H1 (cell line): ENCODE data around the gene SMIM7. TPM values are rescaled to one million over a fixed set of nuclear protein-coding genes. Genes with fewer than 3 reads are reported as not detected.

ENCODE experiments used
- CTCF ChIA-PET: fragments of 300-600 bp; sonication (Branson Sonifier 250); formaldehyde crosslinking; loops from one replicate; lab custom pipeline; 2021; ENCODE audit not compliant: partially characterized antibody; lab: Charles Lee
- POLR2A ChIA-PET: fragments of 300-600 bp; sonication (Branson Sonifier 250); formaldehyde crosslinking; loops from one replicate; lab custom pipeline; 2021; ENCODE audit warnings: inconsistent platforms; ENCODE audit not compliant: partially characterized antibody; lab: Charles Lee
- DNase-seq, 2 experiments: peaks; one replicate each; pipeline versions ENCODE4 v3.0.0 to v3.0.0-alpha.2; 2010 to 2022; ENCODE audit warnings: low spot score in 2 of 2, low read depth in 1 of 2, mixed read lengths in 1 of 2
- FAIRE-seq: peaks from 2 replicates; lab custom pipeline; 2011; peaks lifted over from hg19 to GRCh38; lab: Jason Lieb, UNC
- H2AFZ ChIP-seq: 2 replicates; pipeline ENCODE4 v1.8.1; 2012; ENCODE audit warnings: low read length, inconsistent platforms
- H2AK5ac ChIP-seq: 2 replicates; pipeline ENCODE4 v1.6.1; 2013; ENCODE audit warnings: low read depth, low read length
- H2BK120ac ChIP-seq: replicated peaks from 2 replicates; pipeline ENCODE3; 2013; ENCODE audit warnings: low read depth, low read length, inconsistent platforms
- H2BK12ac ChIP-seq: 2 replicates; pipeline ENCODE4 v1.6.1; 2013; ENCODE audit warnings: low read depth, low read length
- H2BK15ac ChIP-seq: 2 replicates; pipeline ENCODE4 v1.6.1; 2013; ENCODE audit warnings: low read length
- H2BK20ac ChIP-seq: 2 replicates; pipeline ENCODE4 v1.6.1; 2013; ENCODE audit warnings: low read length
- H2BK5ac ChIP-seq: 2 replicates; pipeline ENCODE4 v1.6.1; 2013; ENCODE audit warnings: low read depth, low read length
- H3K14ac ChIP-seq: 2 replicates; pipeline ENCODE4 v1.6.1; 2013; ENCODE audit warnings: inconsistent platforms; ENCODE audit not compliant: insufficient read length
- H3K18ac ChIP-seq: 2 replicates; pipeline ENCODE4 v1.6.1; 2013; ENCODE audit warnings: low read length; ENCODE audit errors: extremely low read depth
- H3K23ac ChIP-seq: 2 replicates; pipeline ENCODE4 v1.6.1; 2013; ENCODE audit warnings: inconsistent platforms; ENCODE audit not compliant: insufficient read length
- H3K23me2 ChIP-seq: 2 replicates; pipeline ENCODE4 v1.6.1; 2013; ENCODE audit warnings: low read depth, low read length
- H3K27ac ChIP-seq: 2 replicates; pipeline ENCODE4 v1.6.1; 2011; ENCODE audit warnings: low read depth, low read length, inconsistent platforms
- H3K27me3 ChIP-seq, 4 experiments: replicated peaks in 1 of 4; 1 replicate in 1 of 4; 2 replicates in 3 of 4; pipeline versions ENCODE4 v1.6.1 to v1.8.1; 2011 to 2013; ENCODE audit warnings: low read length in 3 of 4, mild to moderate bottlenecking in 3 of 4, inconsistent platforms in 2 of 4, mixed read lengths in 2 of 4, moderate library complexity in 1 of 4; ENCODE audit not compliant: control insufficient read depth in 3 of 4, insufficient read depth in 3 of 4; ENCODE audit errors: extremely low read depth in 1 of 4
- H3K36me3 ChIP-seq, 4 experiments: 2 replicates each; pipeline versions ENCODE4 v1.6.1 to v1.8.1; 2011 to 2013; ENCODE audit warnings: mild to moderate bottlenecking in 4 of 4, low read length in 3 of 4, moderate library complexity in 2 of 4, control low read depth in 1 of 4, inconsistent platforms in 1 of 4; ENCODE audit not compliant: insufficient read depth in 4 of 4, control insufficient read depth in 2 of 4
- H3K4ac ChIP-seq: replicated peaks from 2 replicates; pipeline ENCODE3; 2013; ENCODE audit warnings: low read length, low read depth, mixed read lengths, inconsistent platforms; ENCODE audit not compliant: insufficient read length
- H3K4me1 ChIP-seq, 4 experiments: replicated peaks in 1 of 4; 1 replicate in 1 of 4; 2 replicates in 3 of 4; pipeline versions ENCODE4 v1.6.1 to v1.8.1; 2011 to 2013; ENCODE audit warnings: low read length in 3 of 4, inconsistent platforms in 2 of 4, mixed read lengths in 1 of 4; ENCODE audit not compliant: insufficient read depth in 4 of 4, control insufficient read depth in 3 of 4
- H3K4me2 ChIP-seq, 2 experiments: 2 replicates each; pipeline versions ENCODE4 v1.6.1 to v1.8.1; 2011 to 2013; ENCODE audit warnings: low read depth in 2 of 2, low read length in 2 of 2, control low read depth in 1 of 2, inconsistent platforms in 1 of 2, mild to moderate bottlenecking in 1 of 2; ENCODE audit not compliant: insufficient read depth in 1 of 2
- H3K4me3 ChIP-seq, 4 experiments: fragments of 200-600, 300-600 bp in 1 of 4; sonication (generic), shearing (Covaris generic), sonication (Bioruptor Twin) in 1 of 4; 2 replicates each; pipeline versions ENCODE4 v1.5.1 to v1.8.1; 2011 to 2016; ENCODE audit warnings: low read length in 4 of 4, low read depth in 3 of 4, control low read depth in 2 of 4, inconsistent platforms in 2 of 4, mild to moderate bottlenecking in 2 of 4, mixed read lengths in 1 of 4, moderate library complexity in 1 of 4; ENCODE audit not compliant: insufficient read depth in 2 of 4; ENCODE audit errors: extremely low read depth in 1 of 4
- H3K56ac ChIP-seq: replicated peaks from 2 replicates; pipeline ENCODE3; 2013; ENCODE audit warnings: low read depth, mild to moderate bottlenecking, mixed read lengths, low read length, inconsistent platforms; ENCODE audit not compliant: insufficient read length
- H3K79me1 ChIP-seq: 2 replicates; pipeline ENCODE4 v1.6.1; 2013; ENCODE audit warnings: low read depth, low read length, control low read depth
- H3K79me2 ChIP-seq, 2 experiments: 2 replicates each; pipeline versions ENCODE4 v1.6.1 to v1.8.1; 2012 to 2013; ENCODE audit warnings: low read length in 2 of 2, mild to moderate bottlenecking in 2 of 2, inconsistent platforms in 1 of 2; ENCODE audit not compliant: insufficient read depth in 2 of 2, control insufficient read depth in 1 of 2
- H3K9ac ChIP-seq, 4 experiments: replicated peaks in 1 of 4; 1 replicate in 1 of 4; 2 replicates in 3 of 4; pipeline versions ENCODE4 v1.6.1 to v1.8.1; 2011 to 2013; ENCODE audit warnings: low read depth in 3 of 4, low read length in 3 of 4, control low read depth in 2 of 4, mild to moderate bottlenecking in 2 of 4, moderate library complexity in 2 of 4, inconsistent platforms in 1 of 4; ENCODE audit errors: extremely low read depth in 1 of 4
- H3K9me3 ChIP-seq, 2 experiments: 2 replicates each; pipeline versions ENCODE4 v1.6.1 to v1.8.1; 2012 to 2013; ENCODE audit warnings: mild to moderate bottlenecking in 2 of 2, moderate library complexity in 2 of 2, control low read depth in 1 of 2, inconsistent platforms in 1 of 2, low read depth in 1 of 2, low read length in 1 of 2, mixed read lengths in 1 of 2; ENCODE audit not compliant: insufficient read depth in 2 of 2
- H4K20me1 ChIP-seq, 2 experiments: replicated peaks in 1 of 2; 2 replicates each; pipeline versions ENCODE3 to v1.8.1; 2011 to 2013; ENCODE audit warnings: inconsistent platforms in 2 of 2, low read length in 2 of 2, mild to moderate bottlenecking in 1 of 2; ENCODE audit not compliant: insufficient read depth in 2 of 2, control insufficient read depth in 1 of 2
- H4K5ac ChIP-seq: 2 replicates; pipeline ENCODE4 v1.6.1; 2013; ENCODE audit warnings: low read length, low read depth, mixed read lengths, inconsistent platforms; ENCODE audit not compliant: insufficient read length
- H4K8ac ChIP-seq: 2 replicates; pipeline ENCODE4 v1.8.0; 2013; ENCODE audit warnings: mild to moderate bottlenecking, moderate library complexity, low read length, inconsistent platforms; ENCODE audit not compliant: insufficient read depth; ENCODE audit errors: extremely low read depth
- H4K91ac ChIP-seq: replicated peaks from 2 replicates; pipeline ENCODE3; 2013; ENCODE audit warnings: low read length, mixed read lengths, inconsistent platforms; ENCODE audit not compliant: insufficient read length
- CHD1 ChIP-seq: IDR thresholded peaks from 2 replicates; pipeline ENCODE4 v1.6.1; 2012; ENCODE audit warnings: low read depth, low read length, improper control_type of control experiment
- NANOG ChIP-seq: IDR thresholded peaks from 2 replicates; pipeline ENCODE4 v1.6.1; 2011; ENCODE audit warnings: low read length, low read depth, mild to moderate bottlenecking, inconsistent platforms; ENCODE audit not compliant: insufficient read depth, poor library complexity, severe bottlenecking
- PHF8 ChIP-seq: fragments of 200-600 bp; sonication (generic); conservative IDR thresholded peaks from 2 replicates; pipeline ENCODE4 v1.7.1; 2012; ENCODE audit warnings: low read depth, mild to moderate bottlenecking, inconsistent platforms, low read length, moderate library complexity
- RNF2 ChIP-seq: fragments of 200-900, 300-1000 bp; sonication (generic); IDR thresholded peaks from 2 replicates; pipeline ENCODE4 v1.7.1; 2016; ENCODE audit warnings: borderline replicate concordance, low read depth, mild to moderate bottlenecking, antibody characterized with exemption, low read length; ENCODE audit not compliant: poor library complexity, severe bottlenecking; ENCODE audit errors: missing control alignments
- SIN3A ChIP-seq, 2 experiments: IDR thresholded peaks in 1 of 2; conservative IDR thresholded peaks in 1 of 2; 2 replicates each; pipeline ENCODE4 v1.6.1; 2011 to 2012; ENCODE audit warnings: low read length in 2 of 2, improper control_type of control experiment in 1 of 2, low read depth in 1 of 2, mild to moderate bottlenecking in 1 of 2
- SIRT6 ChIP-seq: IDR thresholded peaks from one replicate; pipeline ENCODE4 v1.7.1; 2012; ENCODE audit warnings: low read length, inconsistent platforms
- WGBS, 2 experiments: shearing (Covaris generic) in 1 of 2; methylation state at CpG; one replicate each; pipeline versions ENCODE4 v1.1.6 to v1.1.7; 2013 to 2015; ENCODE audit warnings: low lambda C conversion rate in 2 of 2, mixed read lengths in 2 of 2, inconsistent platforms in 1 of 2, low coverage in 1 of 2, missing lambda C conversion rate in 1 of 2; ENCODE audit not compliant: insufficient replicate concordance in 2 of 2, insufficient coverage in 1 of 2, insufficient read length in 1 of 2; ENCODE audit errors: extremely low coverage in 1 of 2, missing lambda C conversion rate in 1 of 2; 5-methylcytosine and 5-hydroxymethylcytosine counted together
- polyA plus RNA-seq, 7 experiments: library from polyadenylated mRNA; depleted of rRNA in 3 of 7; stranded (reverse) in 5 of 7; unstranded in 2 of 7; fragments of >200 nt in 5 of 7; fragments of 200-250 nt in 2 of 7; gene quantifications; 1 replicate in 5 of 7; 2 replicates in 1 of 7; 4 replicates in 1 of 7; pipeline versions ENCODE4 v1.2.1 to v1.2.3, GENCODE V29; 2011 to 2013; ENCODE audit warnings: missing spikeins in 2 of 7, mixed read lengths in 2 of 7
- total RNA-seq: library from RNA; stranded (reverse); fragmentation: NEBNext Ultra II Directional; extraction: Animal tissue kit (Norgen Biotek cat#: 25700); gene quantifications from 2 replicates; pipeline ENCODE4 v1.2.1, GENCODE V29; 2021
- TF ChIP-seq, protein P1 (sequence below), 3 experiments: IDR thresholded peaks; 1 replicate in 2 of 3; 2 replicates in 1 of 3; pipeline versions ENCODE4 v1.5.1 to v1.6.1; 2011; ENCODE audit warnings: low read length in 3 of 3, mild to moderate bottlenecking in 3 of 3, inconsistent platforms in 2 of 3, low read depth in 1 of 3, moderate library complexity in 1 of 3; ENCODE audit not compliant: insufficient read depth in 1 of 3; ENCODE audit errors: control extremely low read depth in 1 of 3
- TF ChIP-seq, protein P2 (sequence below): IDR thresholded peaks from 2 replicates; pipeline ENCODE4 v1.6.1; 2011; ENCODE audit warnings: low read length, improper control_type of control experiment

SMIM7 gene
- total and polyA plus RNA-seq, 2 of the 8 experiments (the other 6 are each of a cell fraction or from before 2014, with no cell fraction given): 55.5 to 67.5 TPM

DNA sequence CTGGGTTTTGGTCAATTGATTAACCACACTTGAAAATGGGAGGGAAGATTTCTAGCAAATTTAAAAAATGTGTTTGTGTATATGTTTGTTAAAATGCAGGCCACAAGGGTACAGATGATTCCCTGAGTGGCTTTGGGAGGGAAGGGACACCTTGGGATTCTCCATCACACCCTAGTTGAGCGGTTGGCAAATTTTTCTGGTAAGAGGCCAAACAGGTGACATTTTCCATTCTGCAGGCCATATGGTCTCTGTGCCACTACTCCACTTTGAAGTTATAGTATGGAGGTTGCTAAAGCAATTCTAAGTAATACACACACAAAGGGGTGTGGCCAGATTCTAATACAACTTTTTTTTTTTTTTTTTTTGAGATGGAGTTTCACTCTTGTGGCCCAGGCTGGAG lies 19.0 kb downstream of the SMIM7 start:
- no peaks in the 10 kb centered on the region for H3K27me3 ChIP-seq
- no peak for TF ChIP-seq SIN3A (conservative IDR thresholded peaks at IDR 0.05 in 1 of 2, IDR thresholded peaks at IDR 0.05 in 1 of 2; ENCODE audit: low read depth in 1 of 2, low read length in 2 of 2)
- TF ChIP-seq, protein P1, sequence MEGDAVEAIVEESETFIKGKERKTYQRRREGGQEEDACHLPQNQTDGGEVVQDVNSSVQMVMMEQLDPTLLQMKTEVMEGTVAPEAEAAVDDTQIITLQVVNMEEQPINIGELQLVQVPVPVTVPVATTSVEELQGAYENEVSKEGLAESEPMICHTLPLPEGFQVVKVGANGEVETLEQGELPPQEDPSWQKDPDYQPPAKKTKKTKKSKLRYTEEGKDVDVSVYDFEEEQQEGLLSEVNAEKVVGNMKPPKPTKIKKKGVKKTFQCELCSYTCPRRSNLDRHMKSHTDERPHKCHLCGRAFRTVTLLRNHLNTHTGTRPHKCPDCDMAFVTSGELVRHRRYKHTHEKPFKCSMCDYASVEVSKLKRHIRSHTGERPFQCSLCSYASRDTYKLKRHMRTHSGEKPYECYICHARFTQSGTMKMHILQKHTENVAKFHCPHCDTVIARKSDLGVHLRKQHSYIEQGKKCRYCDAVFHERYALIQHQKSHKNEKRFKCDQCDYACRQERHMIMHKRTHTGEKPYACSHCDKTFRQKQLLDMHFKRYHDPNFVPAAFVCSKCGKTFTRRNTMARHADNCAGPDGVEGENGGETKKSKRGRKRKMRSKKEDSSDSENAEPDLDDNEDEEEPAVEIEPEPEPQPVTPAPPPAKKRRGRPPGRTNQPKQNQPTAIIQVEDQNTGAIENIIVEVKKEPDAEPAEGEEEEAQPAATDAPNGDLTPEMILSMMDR (IDR thresholded peaks at IDR 0.05; ENCODE audit: control extremely low read depth in 1 of 3, insufficient read depth in 1 of 3, low read depth in 1 of 3, low read length in 3 of 3): no peak
- TF ChIP-seq CHD1: no peak
- TF ChIP-seq RNF2: no peak
- no peak for TF ChIP-seq SIRT6
- TF ChIP-seq NANOG: no peak
- no peak for TF ChIP-seq PHF8
- TF ChIP-seq, protein P2, sequence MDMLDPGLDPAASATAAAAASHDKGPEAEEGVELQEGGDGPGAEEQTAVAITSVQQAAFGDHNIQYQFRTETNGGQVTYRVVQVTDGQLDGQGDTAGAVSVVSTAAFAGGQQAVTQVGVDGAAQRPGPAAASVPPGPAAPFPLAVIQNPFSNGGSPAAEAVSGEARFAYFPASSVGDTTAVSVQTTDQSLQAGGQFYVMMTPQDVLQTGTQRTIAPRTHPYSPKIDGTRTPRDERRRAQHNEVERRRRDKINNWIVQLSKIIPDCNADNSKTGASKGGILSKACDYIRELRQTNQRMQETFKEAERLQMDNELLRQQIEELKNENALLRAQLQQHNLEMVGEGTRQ: no peak
- TF ChIP-seq, all 59 proteins: peak for 0
- POLR2A ChIA-PET: interaction anchor here (0.6 to 4.7 kb wide), 4 partner anchors 8 to 79 kb away, joined by 3 to 27 read pairs (median 6); partner anchors contain the start of gene MED26
- Histone ChIP-seq H4K5ac (no peak overlapping the region), H2AFZ (no peak overlapping the region), H3K9ac (no peak overlapping the region), H2AK5ac (no peak overlapping the region), H2BK5ac (no peak overlapping the region), H4K91ac (no peak overlapping the region), H3K18ac (no peak overlapping the region), H3K27ac (no peak overlapping the region), H3K23ac (no peak overlapping the region), H3K4ac (no peak overlapping the region), H2BK120ac (no peak overlapping the region), H2BK12ac (no peak overlapping the region), H3K9me3 (no peaks in the 10 kb centered on the region), H3K79me1 (peaks cover 3% of the 10 kb centered on the region; the same call in 1 of the 2 replicates), H3K4me1 (no peaks in the 10 kb centered on the region), H2BK20ac (no peak overlapping the region), H3K4me2 (no peak overlapping the region), H3K79me2 (peaks cover 3 to 53% of the 10 kb centered on the region in 2 experiments), H4K20me1 (peaks cover 2 to 10% of the 10 kb centered on the region in 2 experiments), H3K4me3 (no peak overlapping the region), H3K14ac (no peak overlapping the region), H3K56ac (no peak overlapping the region), H4K8ac (no peak overlapping the region), H3K23me2 (no peaks in the 10 kb centered on the region), H2BK15ac (no peak overlapping the region), H3K36me3 (peaks cover 19 to 53% (median 39%) of the 10 kb centered on the region in 4 experiments)
- WGBS, 2 experiments: 100% methylated on average over 1 of the region's 1 CpG; no CpG with 5 or more reads in 1 of the 2 experiments
- DNase-seq (no peak), FAIRE-seq (no peak)
- CTCF ChIA-PET: no interaction called here
